ENCODE results near the gene SLC6A13. TPM values are rescaled to one million over a fixed set of nuclear protein-coding genes. Genes with fewer than 3 reads are reported as not detected.

SLC6A13 gene
- total RNA-seq, 4 donors from 2014 or later, result 0.84 to 0.88 TPM; not detected in 2

DNA sequence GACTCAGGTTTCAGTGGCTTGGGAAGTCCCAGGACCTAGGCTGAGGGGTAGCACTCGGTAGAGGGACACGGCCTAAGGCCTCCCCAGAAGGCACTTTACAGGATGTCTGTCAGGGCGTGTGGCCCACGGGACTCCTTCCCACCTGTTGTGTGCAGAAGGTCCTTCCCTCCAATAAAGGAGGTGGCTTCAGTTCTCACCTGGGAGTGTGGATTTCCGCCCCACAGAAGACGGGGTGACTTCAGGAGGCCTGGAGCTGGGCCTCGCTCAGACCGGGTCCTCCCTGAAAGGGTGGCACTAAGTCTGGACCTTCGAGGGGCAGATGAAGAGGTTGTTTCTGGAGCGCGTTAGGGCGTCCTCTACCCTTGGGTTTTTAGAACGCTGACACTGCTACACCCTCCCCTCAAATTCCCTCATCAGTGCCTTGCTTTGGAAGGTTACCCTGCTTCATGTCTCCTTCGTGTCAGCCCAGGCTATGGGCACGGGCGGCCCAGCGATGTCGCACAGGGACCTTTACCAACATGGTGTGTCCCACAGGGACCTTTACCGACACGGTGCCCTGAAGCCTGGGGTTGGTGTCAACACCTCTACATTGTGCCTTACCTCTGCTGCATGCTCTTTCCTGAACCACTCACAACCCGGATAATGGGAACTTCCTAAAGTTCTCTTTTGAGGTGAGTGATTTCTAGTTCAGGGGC is 55.7 kb downstream of the SLC6A13 start:
- ATAC-seq (ENCODE audit: low FRiP score) (no peak), DNase-seq (ENCODE audit: low spot score) (no peak)
- TF ChIP-seq, protein P1, sequence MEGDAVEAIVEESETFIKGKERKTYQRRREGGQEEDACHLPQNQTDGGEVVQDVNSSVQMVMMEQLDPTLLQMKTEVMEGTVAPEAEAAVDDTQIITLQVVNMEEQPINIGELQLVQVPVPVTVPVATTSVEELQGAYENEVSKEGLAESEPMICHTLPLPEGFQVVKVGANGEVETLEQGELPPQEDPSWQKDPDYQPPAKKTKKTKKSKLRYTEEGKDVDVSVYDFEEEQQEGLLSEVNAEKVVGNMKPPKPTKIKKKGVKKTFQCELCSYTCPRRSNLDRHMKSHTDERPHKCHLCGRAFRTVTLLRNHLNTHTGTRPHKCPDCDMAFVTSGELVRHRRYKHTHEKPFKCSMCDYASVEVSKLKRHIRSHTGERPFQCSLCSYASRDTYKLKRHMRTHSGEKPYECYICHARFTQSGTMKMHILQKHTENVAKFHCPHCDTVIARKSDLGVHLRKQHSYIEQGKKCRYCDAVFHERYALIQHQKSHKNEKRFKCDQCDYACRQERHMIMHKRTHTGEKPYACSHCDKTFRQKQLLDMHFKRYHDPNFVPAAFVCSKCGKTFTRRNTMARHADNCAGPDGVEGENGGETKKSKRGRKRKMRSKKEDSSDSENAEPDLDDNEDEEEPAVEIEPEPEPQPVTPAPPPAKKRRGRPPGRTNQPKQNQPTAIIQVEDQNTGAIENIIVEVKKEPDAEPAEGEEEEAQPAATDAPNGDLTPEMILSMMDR (IDR thresholded peaks at IDR 0.05), result no peak

DNA sequence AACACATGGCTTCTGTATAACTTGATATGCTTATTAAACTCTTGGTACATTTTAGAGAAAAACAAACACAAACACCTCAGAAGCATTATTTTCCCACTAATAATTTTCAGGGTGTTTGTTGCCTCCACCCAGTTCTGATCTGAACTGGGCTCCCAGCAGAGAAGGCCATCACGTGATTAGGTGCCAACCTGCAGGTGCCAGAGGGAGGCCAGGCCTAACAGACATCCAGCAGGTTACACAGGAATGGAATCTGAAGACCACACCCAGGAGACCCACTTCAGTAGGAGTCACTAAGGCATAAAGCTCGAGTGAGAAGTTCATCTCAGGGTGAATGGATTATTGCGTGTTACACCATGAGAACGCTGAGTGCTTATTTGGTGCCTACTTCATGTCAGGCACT is 57.6 kb downstream of the SLC6A13 start:
- ATAC-seq (ENCODE audit: low FRiP score) (no peak), DNase-seq (ENCODE audit: low spot score) (no peak)
- TF ChIP-seq, protein P1 (IDR thresholded peaks at IDR 0.05), result no peak

DNA sequence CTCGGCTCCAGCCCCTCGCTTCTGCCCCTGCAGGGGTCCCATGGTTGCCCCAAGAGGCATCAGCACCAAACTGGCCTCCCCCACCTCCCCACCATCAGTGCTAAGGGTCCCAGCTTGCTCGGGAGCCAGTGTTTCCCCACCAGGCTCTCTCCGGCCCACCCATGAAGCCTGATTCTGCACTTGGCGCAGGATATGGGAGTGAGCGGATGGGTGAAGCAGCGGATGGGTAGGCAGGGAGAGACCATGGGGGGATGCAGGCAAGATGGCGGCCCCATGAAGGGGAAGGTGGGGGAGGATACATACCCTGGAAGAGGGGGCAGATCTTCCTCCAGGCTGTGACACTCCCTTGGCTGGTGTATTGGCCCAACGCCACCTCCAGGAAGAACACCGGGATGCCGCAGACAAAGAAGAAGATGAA is 58.4 kb downstream of the SLC6A13 start:
- ATAC-seq (ENCODE audit: low FRiP score), result no peak
- no peak for DNase-seq (ENCODE audit: low spot score)
- TF ChIP-seq, protein P1 (IDR thresholded peaks at IDR 0.05), result no peak

DNA sequence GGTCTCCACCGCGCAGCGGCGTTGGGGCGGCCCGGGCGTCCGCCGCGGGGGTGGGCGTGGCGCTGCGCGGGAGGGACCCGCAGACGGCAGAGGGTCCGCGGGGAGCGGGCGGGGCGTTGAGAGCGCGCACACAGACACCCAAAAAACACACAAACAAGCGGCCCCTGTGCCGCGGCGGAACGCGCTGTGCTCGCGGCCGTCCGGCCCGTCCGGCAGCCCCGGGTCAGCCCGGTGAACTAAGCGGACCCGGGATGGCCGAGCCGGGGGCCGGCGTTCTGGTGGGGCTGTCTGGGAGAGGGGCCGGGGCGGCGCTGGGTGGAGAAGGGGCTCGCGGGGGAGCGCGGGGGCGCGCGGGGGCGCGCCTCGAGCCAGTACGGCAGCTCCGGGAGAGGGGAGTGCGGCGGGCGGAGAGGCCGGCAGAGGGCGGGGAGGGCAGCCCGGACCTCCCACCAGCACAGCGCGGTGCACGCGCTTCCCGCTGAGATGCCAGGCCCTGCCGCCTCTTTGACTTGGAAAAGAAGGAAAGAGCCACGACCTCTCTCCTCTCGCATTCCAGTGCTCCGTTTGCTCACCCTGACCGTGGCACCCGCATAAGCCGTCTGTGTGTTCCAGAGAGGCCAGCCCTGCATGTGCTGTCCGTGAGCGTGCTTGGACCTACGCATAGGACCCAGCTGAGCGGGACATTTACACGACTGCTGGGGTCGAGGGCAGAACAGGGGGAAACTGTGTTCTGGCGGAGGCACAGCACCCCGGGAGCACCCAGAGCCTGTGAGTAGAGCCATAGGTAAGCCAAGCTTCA is 59.0 kb downstream of the SLC6A13 start:
- ATAC-seq (ENCODE audit: low FRiP score) (peak; percentile 56), DNase-seq (ENCODE audit: low spot score) (no peak)
- TF ChIP-seq, protein P1 (IDR thresholded peaks at IDR 0.05), result no peak

DNA sequence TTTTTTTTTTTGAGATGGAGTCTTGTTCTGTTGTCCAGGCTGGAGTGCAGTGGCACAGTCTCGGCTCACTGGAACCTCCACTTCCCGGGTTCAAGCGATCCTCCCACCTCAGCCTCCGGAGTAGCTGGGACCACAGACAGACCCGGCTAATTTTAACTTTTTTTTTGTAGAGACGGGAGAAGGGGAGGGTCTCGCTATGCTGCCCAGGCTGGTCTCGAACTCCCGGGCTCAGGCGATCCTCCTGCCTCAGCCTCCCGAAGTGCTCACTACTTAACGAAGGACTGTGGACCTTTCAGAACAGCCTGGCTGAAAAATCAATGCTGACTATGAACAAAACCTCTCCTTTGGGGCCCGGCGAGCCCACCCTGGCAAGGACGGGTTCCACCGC is 59.6 kb downstream of the SLC6A13 start:
- DNase-seq (ENCODE audit: low spot score), result no peak
- TF ChIP-seq, protein P1 (IDR thresholded peaks at IDR 0.05), result no peak
- no peak for ATAC-seq (ENCODE audit: low FRiP score)

DNA sequence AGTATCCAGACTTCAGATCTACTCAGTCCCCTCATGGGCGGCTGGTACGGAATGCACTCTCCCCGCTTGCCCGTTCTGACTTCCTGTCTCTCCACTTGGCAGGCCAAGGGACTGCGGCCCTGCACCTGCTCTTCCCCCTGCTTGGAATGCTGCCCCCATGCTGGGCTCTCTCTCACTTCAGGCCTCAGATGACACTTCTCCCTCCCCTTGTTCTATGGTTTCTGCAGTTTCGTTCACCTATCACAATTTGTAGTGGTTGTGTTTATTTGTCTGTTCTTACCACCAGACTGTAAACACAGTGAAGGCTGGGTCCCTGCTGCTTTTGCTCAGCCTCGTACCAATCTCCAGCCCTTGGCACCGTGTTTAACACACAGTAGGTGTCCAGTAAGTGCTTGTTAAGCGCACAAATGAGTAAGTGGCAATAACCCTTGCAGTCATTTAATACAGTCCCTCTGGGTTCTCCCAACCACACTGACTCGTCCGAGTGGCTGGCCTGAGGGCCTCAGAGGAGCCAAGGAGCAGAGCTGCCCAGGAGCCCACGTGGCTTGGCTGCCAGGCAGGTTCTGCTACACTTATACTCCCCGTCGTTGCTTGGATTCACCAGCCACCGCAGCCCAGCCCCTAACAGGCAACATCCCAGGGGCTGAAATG is 60.4 kb downstream of the SLC6A13 start:
- TF ChIP-seq, protein P1 (IDR thresholded peaks at IDR 0.05), result no peak
- no peak for ATAC-seq (ENCODE audit: low FRiP score)
- DNase-seq (ENCODE audit: low spot score), result no peak

Measured in omental fat pad (tissue), 4 donors.